HEK293 (cell line): Measurements from ENCODE around the gene SERGEF.

Source experiments
- ATF2 ChIP-seq: fragments of 450-650 bp; formaldehyde crosslinking; IDR thresholded peaks from 2 replicates; pipeline ENCODE4 v1.5.1; 2016; ENCODE audit warnings: missing biosample characterization, missing genetic modification characterization, low read depth
- BCL11A ChIP-seq: fragments of 450-650 bp; formaldehyde crosslinking; IDR thresholded peaks from 2 replicates; pipeline ENCODE4 v1.5.1; 2016; ENCODE audit warnings: low read depth, missing biosample characterization, missing genetic modification characterization
- HOXA7 ChIP-seq: sonication (generic); formaldehyde crosslinking; IDR thresholded peaks from 2 replicates; pipeline ENCODE4 v1.8.1; 2022; ENCODE audit warnings: missing genetic modification reagents, borderline replicate concordance
- KLF10 ChIP-seq: fragments of 450-650 bp; IDR thresholded peaks from 2 replicates; pipeline ENCODE4 v1.5.1; 2018; ENCODE audit warnings: missing biosample characterization, mild to moderate bottlenecking, missing genetic modification characterization
- KLF17 ChIP-seq: fragments of 450-650 bp; formaldehyde crosslinking; IDR thresholded peaks from 2 replicates; pipeline ENCODE4 v1.5.1; 2016; ENCODE audit warnings: missing biosample characterization, missing genetic modification characterization
- KLF8 ChIP-seq: fragments of 450-650 bp; formaldehyde crosslinking; IDR thresholded peaks from 2 replicates; pipeline ENCODE4 v1.5.1; 2016; ENCODE audit warnings: missing biosample characterization, missing genetic modification characterization
- SCRT2 ChIP-seq: fragments of 450-650 bp; formaldehyde crosslinking; IDR thresholded peaks from 2 replicates; pipeline ENCODE4 v1.5.1; 2016; ENCODE audit warnings: missing biosample characterization, missing genetic modification characterization
- SETDB1 ChIP-seq: IDR thresholded peaks from one replicate; pipeline ENCODE4 v1.6.1; 2017; ENCODE audit warnings: mild to moderate bottlenecking, low read length, moderate library complexity, mixed read lengths; ENCODE audit not compliant: insufficient read length
- ZBTB10 ChIP-seq: fragments of 450-650 bp; formaldehyde crosslinking; IDR thresholded peaks from 2 replicates; pipeline ENCODE4 v1.5.1; 2016; ENCODE audit warnings: missing biosample characterization, missing genetic modification characterization
- ZBTB20 ChIP-seq: fragments of 450-650 bp; formaldehyde crosslinking; IDR thresholded peaks from 2 replicates; pipeline ENCODE4 v1.5.1; 2016; ENCODE audit warnings: missing biosample characterization, missing genetic modification characterization
- ZBTB26 ChIP-seq: fragments of 450-650 bp; formaldehyde crosslinking; optimal IDR thresholded peaks from 2 replicates; pipeline ENCODE3; 2016; ENCODE audit warnings: missing biosample characterization, mild to moderate bottlenecking, missing genetic modification characterization
- ZBTB44 ChIP-seq: fragments of 450-650 bp; IDR thresholded peaks from 2 replicates; pipeline ENCODE4 v1.5.1; 2018; ENCODE audit warnings: missing biosample characterization, mild to moderate bottlenecking, missing genetic modification characterization
- ZBTB8A ChIP-seq: fragments of 450-650 bp; formaldehyde crosslinking; IDR thresholded peaks from 2 replicates; pipeline ENCODE4 v1.5.1; 2016; ENCODE audit warnings: missing biosample characterization, missing genetic modification characterization
- ZNF10 ChIP-seq: fragments of 450-650 bp; formaldehyde crosslinking; IDR thresholded peaks from 2 replicates; pipeline ENCODE4 v1.5.1; 2017; ENCODE audit warnings: missing biosample characterization, missing genetic modification characterization
- ZNF112 ChIP-seq: fragments of 450-650 bp; formaldehyde crosslinking; IDR thresholded peaks from 2 replicates; pipeline ENCODE4 v1.5.0; 2017; ENCODE audit warnings: missing biosample characterization, missing genetic modification characterization
- ZNF19 ChIP-seq: fragments of 450-650 bp; formaldehyde crosslinking; IDR thresholded peaks from 2 replicates; pipeline ENCODE4; 2016; ENCODE audit warnings: missing biosample characterization, missing genetic modification characterization, low read depth
- ZNF280C ChIP-seq: fragments of 450-650 bp; formaldehyde crosslinking; IDR thresholded peaks from 2 replicates; pipeline ENCODE4 v1.5.1; 2016; ENCODE audit warnings: missing biosample characterization, missing genetic modification characterization
- ZNF366 ChIP-seq: fragments of 450-650 bp; formaldehyde crosslinking; conservative IDR thresholded peaks from 2 replicates; pipeline ENCODE4 v1.5.1; 2016; ENCODE audit warnings: missing biosample characterization, missing genetic modification characterization
- ZNF510 ChIP-seq: fragments of 450-650 bp; formaldehyde crosslinking; IDR thresholded peaks from 2 replicates; pipeline ENCODE4 v1.5.1; 2018; ENCODE audit warnings: mild to moderate bottlenecking, missing genetic modification characterization, missing biosample characterization; ENCODE audit not compliant: insufficient replicate concordance
- ZNF518A ChIP-seq: fragments of 450-650 bp; formaldehyde crosslinking; conservative IDR thresholded peaks from 2 replicates; pipeline ENCODE4 v1.5.1; 2016; ENCODE audit warnings: low read depth, missing biosample characterization, missing genetic modification characterization
- ZNF521 ChIP-seq: fragments of 450-650 bp; formaldehyde crosslinking; IDR thresholded peaks from 2 replicates; pipeline ENCODE4 v1.5.1; 2017; ENCODE audit warnings: missing biosample characterization, mild to moderate bottlenecking, missing genetic modification characterization
- ZNF549 ChIP-seq: fragments of 450-650 bp; IDR thresholded peaks from 2 replicates; pipeline ENCODE4 v1.5.1; 2018; ENCODE audit warnings: missing biosample characterization, missing genetic modification characterization, mild to moderate bottlenecking, inconsistent platforms, moderate library complexity
- ZNF843 ChIP-seq: fragments of 450-650 bp; formaldehyde crosslinking; IDR thresholded peaks from 2 replicates; pipeline ENCODE4 v1.5.1; 2016; ENCODE audit warnings: missing biosample characterization, missing genetic modification characterization

SERGEF gene

GRCh38 chr11:18012906-18013781, at the start of gene SERGEF (continued):
- TF ChIP-seq ZNF518A (tag by site-specific recombination) (no peak), ZBTB8A (tag by site-specific recombination) (peak; percentile 82), SETDB1 (no peak), KLF10 (tag by site-specific recombination) (peak; percentile 89), ZNF510 (tag by site-specific recombination) (no peak), ZBTB44 (tag by site-specific recombination) (no peak), ZBTB26 (tag by site-specific recombination) (peak; percentile 73), ZNF19 (tag by site-specific recombination) (no peak), ZNF280C (tag by site-specific recombination) (no peak), ZNF366 (tag by site-specific recombination) (no peak), SCRT2 (tag by site-specific recombination) (no peak), BCL11A (tag by site-specific recombination) (no peak), ZBTB10 (tag by site-specific recombination) (peak; percentile 55; the same call in 1 of the 2 replicates), ZBTB20 (tag by site-specific recombination) (peak; percentile 71), ATF2 (tag by site-specific recombination) (no peak), ZNF549 (tag by site-specific recombination) (no peak), ZNF521 (tag by site-specific recombination) (no peak), HOXA7 (CRISPR knock-in tag) (no peak), ZNF10 (tag by site-specific recombination) (no peak), ZNF112 (no peak), KLF8 (tag by site-specific recombination) (peak; percentile 65), ZNF843 (no peak), KLF17 (tag by site-specific recombination) (no peak)
